ENCODE measurements around the gene TXNDC2.
"Not testable (repeated sequence)": the region's sequence is repeated elsewhere in the genome, so short reads cannot be mapped to it uniquely, and the experiment has no call there.

Gene TXNDC2

GRCh38 chr18:9894454-9895068, 8.8 kb downstream of the TXNDC2 start:
- DNase-seq (ENCODE audit: low read depth), result no peak
- TF ChIP-seq CTCF (IDR thresholded peaks at IDR 0.05; ENCODE audit: low read depth, low read length, missing control alignments), result no peak
- no peak overlapping the region for H3K4me3 ChIP-seq (ENCODE audit: low read depth, low read length)

GRCh38 chr18:9897129-9897528, 11.4 kb downstream of the TXNDC2 start:
- TF ChIP-seq CTCF (IDR thresholded peaks at IDR 0.05; ENCODE audit: low read depth, low read length, missing control alignments), result no peak
- H3K4me3 ChIP-seq (ENCODE audit: low read depth, low read length), result no peak overlapping the region
- DNase-seq (ENCODE audit: low read depth), result no peak

- not testable (repeated sequence) for DNase-seq (ENCODE audit: low read depth); H3K4me3 ChIP-seq (ENCODE audit: low read depth, low read length)
Measured at GRCh38 chr18:9897787-9898291, 12.1 kb downstream of the TXNDC2 start.

- DNase-seq (ENCODE audit: low read depth), result no peak
- TF ChIP-seq CTCF (IDR thresholded peaks at IDR 0.05; ENCODE audit: low read depth, low read length, missing control alignments), result no peak
- H3K4me3 ChIP-seq (ENCODE audit: low read depth, low read length), result no peak overlapping the region
Measured at GRCh38 chr18:9898792-9899549, 13.2 kb downstream of the TXNDC2 start.

GRCh38 chr18:9899550-9899930, 13.8 kb downstream of the TXNDC2 start:
- not testable (repeated sequence) for H3K4me3 ChIP-seq (ENCODE audit: low read depth, low read length)

GRCh38 chr18:9900699-9901098, 14.9 kb downstream of the TXNDC2 start:
- H3K4me3 ChIP-seq (ENCODE audit: low read depth, low read length), result no peak overlapping the region
- no peak for DNase-seq (ENCODE audit: low read depth)
- no peak for TF ChIP-seq CTCF (IDR thresholded peaks at IDR 0.05; ENCODE audit: low read depth, low read length, missing control alignments)

More at GRCh38 chr18:9899550-9899930, 13.8 kb downstream of the TXNDC2 start:
- DNase-seq (ENCODE audit: low read depth), result not testable (repeated sequence)

GRCh38 chr18:9901377-9901776, 15.6 kb downstream of the TXNDC2 start:
- DNase-seq (ENCODE audit: low read depth), result no peak
- no peak for TF ChIP-seq CTCF (IDR thresholded peaks at IDR 0.05; ENCODE audit: low read depth, low read length, missing control alignments)
- H3K4me3 ChIP-seq (ENCODE audit: low read depth, low read length), result no peak overlapping the region

- not testable (repeated sequence) for H3K4me3 ChIP-seq (ENCODE audit: low read depth, low read length)
Measured at GRCh38 chr18:9902264-9902663, 16.5 kb downstream of the TXNDC2 start.

More at GRCh38 chr18:9902264-9902663, 16.5 kb downstream of the TXNDC2 start:
- not testable (repeated sequence) for DNase-seq (ENCODE audit: low read depth)
